Activated CD4-positive, alpha-beta T cell treated with anti-CD3 and anti-CD28 coated beads, Interleukin-2, amount 50 U/mL, for 1 hour (primary cell): ENCODE data around the gene FOS.

Source experiments
- DNase-seq: peaks from one replicate; pipeline ENCODE4 v3.0.0-alpha.2; 2020

Gene FOS

GRCh38 chr14:75252254-75252837, 26.3 kb upstream of the FOS start:
- DNase-seq: no peak

- no peak for DNase-seq
These were observed 24.2 kb upstream of the FOS start for GRCh38 chr14:75254381-75254822.

- DNase-seq: no peak
These were observed 23.6 kb upstream of the FOS start for GRCh38 chr14:75254901-75255584.

GRCh38 chr14:75258079-75258802, 20.4 kb upstream of the FOS start:
- no peak for DNase-seq

GRCh38 chr14:75258803-75259509, 19.7 kb upstream of the FOS start:
- DNase-seq: peak; percentile 100

GRCh38 chr14:75259510-75259855, 19.1 kb upstream of the FOS start:
- DNase-seq: no peak

- no peak for DNase-seq
These were observed 18.4 kb upstream of the FOS start for GRCh38 chr14:75260025-75260763.

GRCh38 chr14:75261820-75262219, 16.8 kb upstream of the FOS start:
- no peak for DNase-seq

GRCh38 chr14:75262641-75263040, 16.0 kb upstream of the FOS start:
- no peak for DNase-seq

GRCh38 chr14:75264036-75264435, 14.6 kb upstream of the FOS start:
- DNase-seq: no peak

GRCh38 chr14:75267141-75267721, 11.4 kb upstream of the FOS start:
- no peak for DNase-seq

GRCh38 chr14:75268633-75269550, 9.7 kb upstream of the FOS start:
- DNase-seq: no peak

GRCh38 chr14:75271514-75271913, 7.1 kb upstream of the FOS start:
- no peak for DNase-seq

GRCh38 chr14:75273272-75274049, 5.2 kb upstream of the FOS start:
- no peak for DNase-seq

- DNase-seq: no peak
These were observed 4.4 kb upstream of the FOS start for GRCh38 chr14:75274050-75274898.

- DNase-seq: peak; percentile 47
These were observed 3.6 kb upstream of the FOS start for GRCh38 chr14:75274899-75275569.

- DNase-seq: no peak
These were observed 3.0 kb upstream of the FOS start for GRCh38 chr14:75275598-75275997.

GRCh38 chr14:75277008-75277814, 1.4 kb upstream of the FOS start:
- peak; percentile 68 for DNase-seq
